BJ (cell line): ENCODE measurements around the gene MPZL1. TPM values are rescaled to one million over a fixed set of nuclear protein-coding genes. Genes with fewer than 3 reads are reported as not detected.

ENCODE experiments used
- CTCF ChIA-PET: fragments of 350-600 bp; formaldehyde crosslinking; extraction: SDS; loops from one replicate; lab custom pipeline; 2021; ENCODE audit warnings: antibody characterized with exemption, inconsistent platforms; lab: Yijun Ruan, JAX
- POLR2A ChIA-PET: fragments of 300-600 bp; sonication (Branson Sonifier 250); formaldehyde crosslinking; extraction: SDS; loops from one replicate; lab custom pipeline; 2021; ENCODE audit warnings: antibody characterized with exemption; lab: Charles Lee
- DNase-seq: peaks from one replicate; pipeline ENCODE4 v3.0.0-alpha.2; 2011; ENCODE audit warnings: low read depth
- H3K27me3 ChIP-seq: 2 replicates; pipeline ENCODE4 v1.6.0; 2011; ENCODE audit warnings: low read length; ENCODE audit not compliant: control insufficient read depth, insufficient read depth
- H3K36me3 ChIP-seq: 2 replicates; pipeline ENCODE4 v1.5.1; 2011; ENCODE audit warnings: low read length; ENCODE audit not compliant: control insufficient read depth, insufficient read depth
- H3K4me3 ChIP-seq: 2 replicates; pipeline ENCODE4 v1.5.1; 2011; ENCODE audit warnings: low read depth, mild to moderate bottlenecking, control low read depth, low read length
- CTCF ChIP-seq: IDR thresholded peaks from 2 replicates; pipeline ENCODE4 v1.5.1; 2011; ENCODE audit warnings: low read depth, mild to moderate bottlenecking, control low read depth, inconsistent platforms, low read length, moderate library complexity; ENCODE audit not compliant: insufficient read depth
- polyA plus RNA-seq: library from polyadenylated mRNA; depleted of rRNA; stranded (reverse); fragments of >200 nt; gene quantifications from 2 replicates; pipeline ENCODE4 v1.2.3, GENCODE V29; 2011

Gene MPZL1
- polyA plus RNA-seq, 1 experiment: 79.1 TPM

DNA sequence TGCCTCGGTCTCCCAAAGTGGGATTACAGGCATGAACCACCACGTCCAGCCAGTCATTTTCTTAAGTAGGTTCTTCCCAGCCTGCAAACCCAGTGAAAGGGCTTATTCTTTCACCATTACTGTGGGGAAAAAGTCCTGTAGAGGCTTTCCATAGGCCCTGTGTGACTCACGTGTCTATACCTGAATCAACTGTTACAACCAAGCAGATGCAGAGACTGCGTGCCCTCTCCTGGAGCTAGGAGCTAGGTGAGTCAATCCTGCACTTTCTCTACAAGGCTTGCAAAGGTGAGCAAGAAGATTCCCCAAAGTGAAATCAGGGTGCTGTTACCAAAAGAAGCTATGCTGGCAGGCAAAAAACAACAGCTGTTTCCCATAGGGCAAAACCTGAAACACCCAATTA lies 13.8 kb upstream of the MPZL1 start:
- CTCF ChIA-PET: interaction anchor here (1.1 to 1.4 kb wide), 3 partner anchors 10 to 375 kb away, joined by 3 to 5 read pairs (median 3); no protein-coding TSS in a partner anchor
- no peak for DNase-seq
- no peak for TF ChIP-seq CTCF
- H3K27me3 ChIP-seq: peaks cover 12% of the 10 kb centered on the region
- POLR2A ChIA-PET: no interaction called here
- H3K4me3 ChIP-seq: no peak overlapping the region
- no peaks in the 10 kb centered on the region for H3K36me3 ChIP-seq

DNA sequence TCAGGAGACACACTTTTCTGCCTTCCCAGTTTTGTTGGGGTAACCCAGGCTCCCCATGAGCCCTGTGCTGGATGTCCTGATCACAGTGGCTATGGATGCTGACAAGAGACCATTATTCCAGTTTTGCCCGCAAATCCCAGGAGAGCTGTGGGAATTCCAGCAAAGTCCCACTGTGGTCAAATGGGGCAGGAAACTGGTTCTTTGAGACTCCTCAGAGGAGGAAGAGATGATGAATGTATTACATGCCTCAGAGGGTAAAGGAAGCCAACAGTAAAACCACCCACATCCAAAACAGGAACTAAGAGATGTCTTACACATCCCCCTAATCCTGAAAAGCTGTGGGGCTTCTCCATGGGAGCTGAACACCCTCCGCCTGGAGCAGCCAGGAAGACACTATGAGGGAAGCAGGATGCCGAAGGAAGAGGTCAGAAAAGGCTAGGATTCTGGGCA lies 12.8 kb upstream of the MPZL1 start:
- H3K4me3 ChIP-seq: no peak overlapping the region
- peaks cover 11% of the 10 kb centered on the region for H3K27me3 ChIP-seq
- ChIA-PET POLR2A (no interaction called here), CTCF (interaction anchor here (1.0 kb wide), 1 partner anchor 12 kb away, joined by 3 read pairs; no protein-coding TSS in a partner anchor)
- DNase-seq: no peak
- no peaks in the 10 kb centered on the region for H3K36me3 ChIP-seq
- no peak for TF ChIP-seq CTCF

DNA sequence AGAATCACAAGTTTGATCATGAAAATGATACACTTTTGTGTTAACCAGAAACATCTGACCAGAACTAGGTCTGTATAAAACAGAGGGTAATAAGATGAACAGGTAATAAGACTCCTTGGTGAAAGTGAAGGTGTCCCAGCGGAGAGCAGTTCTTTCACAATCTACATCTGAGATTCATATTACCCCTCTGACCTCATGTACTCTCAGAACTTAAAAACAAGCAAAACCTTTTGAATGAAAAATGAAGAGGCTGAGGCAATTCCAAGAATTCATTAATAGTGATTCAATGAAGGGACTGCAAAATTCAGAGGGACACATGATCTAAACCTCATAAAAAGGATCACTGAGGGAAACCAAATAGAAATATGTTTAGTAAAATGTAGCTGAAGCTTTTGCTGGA lies 10.9 kb upstream of the MPZL1 start:
- ChIA-PET POLR2A (no interaction called here), CTCF (no interaction called here)
- DNase-seq: no peak
- no peaks in the 10 kb centered on the region for H3K36me3 ChIP-seq
- TF ChIP-seq CTCF: no peak
- peaks cover 6% of the 10 kb centered on the region; the same call in 1 of the 2 replicates for H3K27me3 ChIP-seq
- H3K4me3 ChIP-seq: no peak overlapping the region

GRCh38 chr1:167711797-167712196 lies 10.0 kb upstream of the MPZL1 start:
- ChIA-PET POLR2A (no interaction called here), CTCF (interaction anchor here (1.0 kb wide), 1 partner anchor 49 kb away, joined by 3 read pairs; no protein-coding TSS in a partner anchor)
- Histone ChIP-seq H3K36me3 (no peaks in the 10 kb centered on the region), H3K4me3 (no peak overlapping the region), H3K27me3 (peaks cover 6% of the 10 kb centered on the region; the same call in 1 of the 2 replicates)
- TF ChIP-seq CTCF: no peak
- DNase-seq: no peak

- ChIA-PET CTCF (interaction anchor here (0.8 to 1.8 kb wide), 3 partner anchors 12 to 83 kb away, joined by 3 to 4 read pairs (median 3); no protein-coding TSS in a partner anchor), POLR2A (interaction anchor here (0.6 kb wide), 3 partner anchors 64 to 420 kb away, joined by 3 to 7 read pairs (median 3); no protein-coding TSS in a partner anchor)
- H3K4me3 ChIP-seq: peak overlapping the region; percentile 77
- H3K27me3 ChIP-seq: peaks cover 6% of the 10 kb centered on the region; the same call in 1 of the 2 replicates
- no peak for TF ChIP-seq CTCF
- H3K36me3 ChIP-seq: no peaks in the 10 kb centered on the region
- no peak for DNase-seq
These were observed 8.3 kb upstream of the MPZL1 start for GRCh38 chr1:167713330-167714081.
